GM12878 (cell line): ENCODE measurements around the gene MOV10L1. TPM values are rescaled to one million over a fixed set of nuclear protein-coding genes. Genes with fewer than 3 reads are reported as not detected.

Experiments
- ATF3 ChIP-seq: IDR thresholded peaks from 2 replicates; pipeline ENCODE4 v1.6.1; 2011; ENCODE audit warnings: low read depth, mild to moderate bottlenecking, low read length, moderate library complexity, borderline replicate concordance; ENCODE audit errors: extremely low read depth
- CEBPB ChIP-seq, 2 experiments: fragments of 150-350 bp in 1 of 2; IDR thresholded peaks; 2 replicates each; pipeline ENCODE4 v1.6.1; 2012 to 2014; ENCODE audit warnings: low read depth in 2 of 2, low read length in 2 of 2, borderline replicate concordance in 1 of 2, inconsistent platforms in 1 of 2
- CREB1 ChIP-seq: IDR thresholded peaks from 2 replicates; pipeline ENCODE4 v1.6.1; 2012; ENCODE audit warnings: low read depth, mild to moderate bottlenecking, inconsistent platforms
- EGR1 ChIP-seq, 2 experiments: IDR thresholded peaks; 1 replicate in 1 of 2; 2 replicates in 1 of 2; pipeline ENCODE4 v1.6.1; 2011 to 2012; ENCODE audit warnings: low read depth in 2 of 2, low read length in 2 of 2, borderline replicate concordance in 1 of 2, mild to moderate bottlenecking in 1 of 2, moderate library complexity in 1 of 2
- GABPA ChIP-seq: IDR thresholded peaks from 2 replicates; pipeline ENCODE4 v1.6.1; 2014; ENCODE audit warnings: antibody characterized with exemption, low read depth, mild to moderate bottlenecking, inconsistent platforms
- MXI1 ChIP-seq: fragments of 150-350 bp; IDR thresholded peaks from 2 replicates; pipeline ENCODE4 v1.6.1; 2011; ENCODE audit warnings: low read depth, mild to moderate bottlenecking, inconsistent platforms, low read length, improper control_type of control experiment
- PML ChIP-seq: IDR thresholded peaks from 2 replicates; pipeline ENCODE4 v1.6.1; 2012; ENCODE audit warnings: low read length, inconsistent platforms
- POLR2A ChIP-seq: IDR thresholded peaks from 2 replicates; pipeline ENCODE4 v1.6.1; 2011; ENCODE audit warnings: low read depth, mild to moderate bottlenecking, low read length
- POLR2AphosphoS5 ChIP-seq: IDR thresholded peaks from 2 replicates; pipeline ENCODE4 v1.6.1; 2011; ENCODE audit warnings: mild to moderate bottlenecking, low read length, inconsistent platforms
- RUNX3 ChIP-seq: IDR thresholded peaks from 2 replicates; pipeline ENCODE4 v1.6.1; 2012; ENCODE audit warnings: low read length, inconsistent platforms
- SMAD5 ChIP-seq: IDR thresholded peaks from 2 replicates; pipeline ENCODE4 v1.6.1; 2016; ENCODE audit warnings: antibody characterized with exemption, low read depth
- SREBF2 ChIP-seq: IDR thresholded peaks from 2 replicates; pipeline ENCODE4 v1.6.1; 2012; ENCODE audit warnings: mild to moderate bottlenecking, low read length
- TCF12 ChIP-seq: IDR thresholded peaks from 2 replicates; pipeline ENCODE4 v1.6.1; 2011; ENCODE audit warnings: low read depth, mild to moderate bottlenecking, low read length
- YBX1 ChIP-seq: fragments of 450-650 bp; IDR thresholded peaks from 2 replicates; pipeline ENCODE4 v1.6.1; 2016; ENCODE audit warnings: antibody characterized with exemption
- ZNF207 ChIP-seq: fragments of 450-650 bp; IDR thresholded peaks from 2 replicates; pipeline ENCODE4 v1.6.1; 2014; ENCODE audit warnings: antibody characterized with exemption, mild to moderate bottlenecking, borderline replicate concordance
- ZSCAN29 ChIP-seq: fragments of 450-650 bp; IDR thresholded peaks from 2 replicates; pipeline ENCODE4 v1.6.1; 2017; ENCODE audit warnings: mild to moderate bottlenecking, moderate library complexity
- ZZZ3 ChIP-seq: IDR thresholded peaks from 2 replicates; pipeline ENCODE4 v1.6.1; 2011; ENCODE audit warnings: low read depth; ENCODE audit not compliant: control insufficient read depth, insufficient read length
- polyA plus RNA-seq, 11 experiments: library from polyadenylated mRNA; depleted of rRNA in 4 of 11; unstranded in 6 of 11; stranded (reverse) in 5 of 11; fragments of >200 nt; fragmentation: Nextera tagmentation in 4 of 11; fragmentation: Illumina TruSeq in 1 of 11; extraction: Ambion mirVana in 4 of 11; extraction: Trizol in 1 of 11; gene quantifications; 1 replicate in 1 of 11; 2 replicates in 10 of 11; pipeline versions ENCODE4 v1.2.1 to v1.2.3, GENCODE V29; 2011 to 2016; ENCODE audit warnings: inconsistent platforms in 2 of 11, missing spikeins in 2 of 11, low read depth in 1 of 11
- total RNA-seq, 4 experiments: library from RNA; depleted of rRNA in 3 of 4; stranded (reverse); fragments of >200 nt in 3 of 4; fragmentation: Illumina TruSeq in 1 of 4; extraction: Trizol in 1 of 4; gene quantifications; 2 replicates each; pipeline versions ENCODE4 v1.2.1 to v1.2.3, GENCODE V29; 2013 to 2021
- TF ChIP-seq, protein P1 (sequence below): fragments of 450-650 bp; IDR thresholded peaks from 2 replicates; pipeline ENCODE4 v1.6.1; 2014; ENCODE audit warnings: mild to moderate bottlenecking
- TF ChIP-seq, protein P2 (sequence below): IDR thresholded peaks from 2 replicates; pipeline ENCODE4 v1.6.1; 2011; ENCODE audit warnings: low read depth, low read length, improper control_type of control experiment, borderline replicate concordance
- TF ChIP-seq, protein P3 (sequence below): fragments of 450-650 bp; IDR thresholded peaks from 2 replicates; pipeline ENCODE4 v1.6.1; 2017; ENCODE audit warnings: borderline replicate concordance
- TF ChIP-seq, protein P4 (sequence below): fragments of 450-650 bp; IDR thresholded peaks from 2 replicates; pipeline ENCODE4 v1.6.1; 2017; ENCODE audit warnings: mild to moderate bottlenecking, moderate library complexity
- TF ChIP-seq, protein P5 (sequence below): IDR thresholded peaks from 2 replicates; pipeline ENCODE4 v1.6.1; 2011; ENCODE audit warnings: borderline replicate concordance, low read depth, mild to moderate bottlenecking, moderate library complexity, low read length; ENCODE audit not compliant: insufficient read depth, poor library complexity, severe bottlenecking

Gene MOV10L1
- total and polyA plus RNA-seq, 10 of the 15 experiments (the other 5 are each of a cell fraction or from before 2014, with no cell fraction given), result 0.22 TPM; not detected in 9

- TF ChIP-seq YBX1, result no peak
- TF ChIP-seq ZNF207, result no peak
- TF ChIP-seq, protein P1, sequence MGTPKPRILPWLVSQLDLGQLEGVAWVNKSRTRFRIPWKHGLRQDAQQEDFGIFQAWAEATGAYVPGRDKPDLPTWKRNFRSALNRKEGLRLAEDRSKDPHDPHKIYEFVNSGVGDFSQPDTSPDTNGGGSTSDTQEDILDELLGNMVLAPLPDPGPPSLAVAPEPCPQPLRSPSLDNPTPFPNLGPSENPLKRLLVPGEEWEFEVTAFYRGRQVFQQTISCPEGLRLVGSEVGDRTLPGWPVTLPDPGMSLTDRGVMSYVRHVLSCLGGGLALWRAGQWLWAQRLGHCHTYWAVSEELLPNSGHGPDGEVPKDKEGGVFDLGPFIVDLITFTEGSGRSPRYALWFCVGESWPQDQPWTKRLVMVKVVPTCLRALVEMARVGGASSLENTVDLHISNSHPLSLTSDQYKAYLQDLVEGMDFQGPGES, result no peak
- TF ChIP-seq, protein P2, sequence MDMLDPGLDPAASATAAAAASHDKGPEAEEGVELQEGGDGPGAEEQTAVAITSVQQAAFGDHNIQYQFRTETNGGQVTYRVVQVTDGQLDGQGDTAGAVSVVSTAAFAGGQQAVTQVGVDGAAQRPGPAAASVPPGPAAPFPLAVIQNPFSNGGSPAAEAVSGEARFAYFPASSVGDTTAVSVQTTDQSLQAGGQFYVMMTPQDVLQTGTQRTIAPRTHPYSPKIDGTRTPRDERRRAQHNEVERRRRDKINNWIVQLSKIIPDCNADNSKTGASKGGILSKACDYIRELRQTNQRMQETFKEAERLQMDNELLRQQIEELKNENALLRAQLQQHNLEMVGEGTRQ, result no peak
- TF ChIP-seq PML, result peak; percentile 57; the same call in 1 of the 2 replicates
- TF ChIP-seq ZZZ3, result no peak
- no peak for TF ChIP-seq ATF3
- TF ChIP-seq, protein P3, sequence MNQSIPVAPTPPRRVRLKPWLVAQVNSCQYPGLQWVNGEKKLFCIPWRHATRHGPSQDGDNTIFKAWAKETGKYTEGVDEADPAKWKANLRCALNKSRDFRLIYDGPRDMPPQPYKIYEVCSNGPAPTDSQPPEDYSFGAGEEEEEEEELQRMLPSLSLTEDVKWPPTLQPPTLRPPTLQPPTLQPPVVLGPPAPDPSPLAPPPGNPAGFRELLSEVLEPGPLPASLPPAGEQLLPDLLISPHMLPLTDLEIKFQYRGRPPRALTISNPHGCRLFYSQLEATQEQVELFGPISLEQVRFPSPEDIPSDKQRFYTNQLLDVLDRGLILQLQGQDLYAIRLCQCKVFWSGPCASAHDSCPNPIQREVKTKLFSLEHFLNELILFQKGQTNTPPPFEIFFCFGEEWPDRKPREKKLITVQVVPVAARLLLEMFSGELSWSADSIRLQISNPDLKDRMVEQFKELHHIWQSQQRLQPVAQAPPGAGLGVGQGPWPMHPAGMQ, result no peak
- TF ChIP-seq POLR2A, result 0 out of 2 replicates have a peak, but pooled peaks have one; percentile 64
- TF ChIP-seq RUNX3, result peak; percentile 29; the same call in 1 of the 2 replicates
- TF ChIP-seq MXI1, result no peak
- TF ChIP-seq SMAD5, result 0 out of 2 replicates have a peak, but pooled peaks have one; percentile 44
- TF ChIP-seq EGR1 (IDR thresholded peaks at IDR 0.05; ENCODE audit: borderline replicate concordance in 1 of 2, low read depth in 2 of 2, low read length in 2 of 2), result no peak
- TF ChIP-seq SREBF2, result no peak
- TF ChIP-seq, protein P4, sequence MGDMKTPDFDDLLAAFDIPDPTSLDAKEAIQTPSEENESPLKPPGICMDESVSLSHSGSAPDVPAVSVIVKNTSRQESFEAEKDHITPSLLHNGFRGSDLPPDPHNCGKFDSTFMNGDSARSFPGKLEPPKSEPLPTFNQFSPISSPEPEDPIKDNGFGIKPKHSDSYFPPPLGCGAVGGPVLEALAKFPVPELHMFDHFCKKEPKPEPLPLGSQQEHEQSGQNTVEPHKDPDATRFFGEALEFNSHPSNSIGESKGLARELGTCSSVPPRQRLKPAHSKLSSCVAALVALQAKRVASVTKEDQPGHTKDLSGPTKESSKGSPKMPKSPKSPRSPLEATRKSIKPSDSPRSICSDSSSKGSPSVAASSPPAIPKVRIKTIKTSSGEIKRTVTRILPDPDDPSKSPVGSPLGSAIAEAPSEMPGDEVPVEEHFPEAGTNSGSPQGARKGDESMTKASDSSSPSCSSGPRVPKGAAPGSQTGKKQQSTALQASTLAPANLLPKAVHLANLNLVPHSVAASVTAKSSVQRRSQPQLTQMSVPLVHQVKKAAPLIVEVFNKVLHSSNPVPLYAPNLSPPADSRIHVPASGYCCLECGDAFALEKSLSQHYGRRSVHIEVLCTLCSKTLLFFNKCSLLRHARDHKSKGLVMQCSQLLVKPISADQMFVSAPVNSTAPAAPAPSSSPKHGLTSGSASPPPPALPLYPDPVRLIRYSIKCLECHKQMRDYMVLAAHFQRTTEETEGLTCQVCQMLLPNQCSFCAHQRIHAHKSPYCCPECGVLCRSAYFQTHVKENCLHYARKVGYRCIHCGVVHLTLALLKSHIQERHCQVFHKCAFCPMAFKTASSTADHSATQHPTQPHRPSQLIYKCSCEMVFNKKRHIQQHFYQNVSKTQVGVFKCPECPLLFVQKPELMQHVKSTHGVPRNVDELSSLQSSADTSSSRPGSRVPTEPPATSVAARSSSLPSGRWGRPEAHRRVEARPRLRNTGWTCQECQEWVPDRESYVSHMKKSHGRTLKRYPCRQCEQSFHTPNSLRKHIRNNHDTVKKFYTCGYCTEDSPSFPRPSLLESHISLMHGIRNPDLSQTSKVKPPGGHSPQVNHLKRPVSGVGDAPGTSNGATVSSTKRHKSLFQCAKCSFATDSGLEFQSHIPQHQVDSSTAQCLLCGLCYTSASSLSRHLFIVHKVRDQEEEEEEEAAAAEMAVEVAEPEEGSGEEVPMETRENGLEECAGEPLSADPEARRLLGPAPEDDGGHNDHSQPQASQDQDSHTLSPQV, result no peak
- TF ChIP-seq CREB1, result 0 out of 2 replicates have a peak, but pooled peaks have one; percentile 15
- TF ChIP-seq GABPA, result no peak
- peak; percentile 45; the same call in 1 of the 2 replicates for TF ChIP-seq POLR2AphosphoS5
- TF ChIP-seq TCF12, result 0 out of 2 replicates have a peak, but pooled peaks have one; percentile 8
- TF ChIP-seq, protein P5, sequence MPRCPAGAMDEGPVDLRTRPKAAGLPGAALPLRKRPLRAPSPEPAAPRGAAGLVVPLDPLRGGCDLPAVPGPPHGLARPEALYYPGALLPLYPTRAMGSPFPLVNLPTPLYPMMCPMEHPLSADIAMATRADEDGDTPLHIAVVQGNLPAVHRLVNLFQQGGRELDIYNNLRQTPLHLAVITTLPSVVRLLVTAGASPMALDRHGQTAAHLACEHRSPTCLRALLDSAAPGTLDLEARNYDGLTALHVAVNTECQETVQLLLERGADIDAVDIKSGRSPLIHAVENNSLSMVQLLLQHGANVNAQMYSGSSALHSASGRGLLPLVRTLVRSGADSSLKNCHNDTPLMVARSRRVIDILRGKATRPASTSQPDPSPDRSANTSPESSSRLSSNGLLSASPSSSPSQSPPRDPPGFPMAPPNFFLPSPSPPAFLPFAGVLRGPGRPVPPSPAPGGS, result peak; percentile 61
- no peak for TF ChIP-seq CEBPB (IDR thresholded peaks at IDR 0.05; ENCODE audit: borderline replicate concordance in 1 of 2, low read depth in 2 of 2, low read length in 2 of 2)
- TF ChIP-seq ZSCAN29, result no peak
These were observed 110.1 kb downstream of the MOV10L1 start (continued) for GRCh38 chr22:50199829-50200460.
